SK-N-SH treated with all-trans-retinoic acid at 6 μM for 48 hours (cell line): ENCODE measurements around the gene CADM1.

Experiments used
- ATAC-seq: fragments of 200-7000 bp; cut with Tn5 transposase; 3 replicates; pipeline ENCODE4 v1.9.1; 2020; ENCODE audit warnings: mild to moderate bottlenecking, moderate library complexity
- ARNTL ChIP-seq: fragments of 450-650 bp; formaldehyde crosslinking; IDR thresholded peaks from 2 replicates; pipeline ENCODE4 v1.5.0; 2020; ENCODE audit warnings: low read depth, mild to moderate bottlenecking, moderate library complexity, borderline replicate concordance
- BACH2 ChIP-seq: fragments of 250-450 bp; sonication (Bioruptor Pico); IDR thresholded peaks from 2 replicates; pipeline ENCODE4 v1.9.0; 2021; ENCODE audit warnings: mild to moderate bottlenecking, borderline replicate concordance
- ESRRG ChIP-seq: fragments of 250-450 bp; sonication (Bioruptor Pico); IDR thresholded peaks from 2 replicates; pipeline ENCODE4 v1.6.1; 2021; ENCODE audit warnings: mild to moderate bottlenecking
- GLIS3 ChIP-seq: fragments of 250-450 bp; sonication (Bioruptor Pico); IDR thresholded peaks from 2 replicates; pipeline ENCODE4 v1.5.0; 2020; ENCODE audit warnings: mild to moderate bottlenecking, moderate library complexity
- ISL1 ChIP-seq: fragments of 250-450 bp; sonication (Bioruptor Pico); IDR thresholded peaks from 2 replicates; pipeline ENCODE4 v2.1.2; 2022; ENCODE audit warnings: mild to moderate bottlenecking, moderate library complexity
- OSR1 ChIP-seq: fragments of 250-450 bp; sonication (Bioruptor Pico); IDR thresholded peaks from 2 replicates; pipeline ENCODE4 v1.8.0; 2022; ENCODE audit warnings: moderate library complexity, mild to moderate bottlenecking, inconsistent platforms
- PPARA ChIP-seq: fragments of 250-450 bp; sonication (Bioruptor Pico); IDR thresholded peaks from 2 replicates; pipeline ENCODE4 v1.5.0; 2020; ENCODE audit warnings: mild to moderate bottlenecking, borderline replicate concordance
- RARB ChIP-seq: fragments of 250-450 bp; sonication (Bioruptor Pico); IDR thresholded peaks from 2 replicates; pipeline ENCODE4 v1.8.0; 2021; ENCODE audit warnings: mild to moderate bottlenecking, moderate library complexity
- SNAI2 ChIP-seq: fragments of 250-450 bp; sonication (Bioruptor Pico); IDR thresholded peaks from 2 replicates; pipeline ENCODE4 v1.5.0; 2020; ENCODE audit warnings: mild to moderate bottlenecking, moderate library complexity
- TCF4 ChIP-seq: fragments of 250-450 bp; sonication (Bioruptor Pico); IDR thresholded peaks from 2 replicates; pipeline ENCODE4 v1.8.0; 2021; ENCODE audit warnings: mild to moderate bottlenecking, moderate library complexity, borderline replicate concordance
- TOX ChIP-seq: fragments of 250-450 bp; sonication (Bioruptor Pico); IDR thresholded peaks from 2 replicates; pipeline ENCODE4 v1.8.0; 2021; ENCODE audit warnings: mild to moderate bottlenecking, moderate library complexity, borderline replicate concordance
- ZC3H10 ChIP-seq: fragments of 250-450 bp; sonication (Bioruptor Pico); IDR thresholded peaks from 2 replicates; pipeline ENCODE4 v1.5.1; 2021; ENCODE audit warnings: mild to moderate bottlenecking, moderate library complexity
- ZFP3 ChIP-seq: fragments of 250-450 bp; sonication (Bioruptor Pico); IDR thresholded peaks from 2 replicates; pipeline ENCODE4 v1.5.0; 2020; ENCODE audit warnings: mild to moderate bottlenecking, moderate library complexity
- ZFP30 ChIP-seq: fragments of 450-650 bp; formaldehyde crosslinking; IDR thresholded peaks from 2 replicates; pipeline ENCODE4 v1.5.0; 2022; ENCODE audit warnings: mild to moderate bottlenecking, moderate library complexity
- ZNF565 ChIP-seq: fragments of 450-650 bp; formaldehyde crosslinking; conservative IDR thresholded peaks from 2 replicates; pipeline ENCODE4 v1.5.0; 2020; ENCODE audit warnings: low read depth, mild to moderate bottlenecking, moderate library complexity
- ZNF8 ChIP-seq: fragments of 450-650 bp; formaldehyde crosslinking; IDR thresholded peaks from 2 replicates; pipeline ENCODE4 v1.5.0; 2020; ENCODE audit warnings: mild to moderate bottlenecking, moderate library complexity
- TF ChIP-seq, protein P1 (sequence below): fragments of 250-450 bp; sonication (Bioruptor Pico); IDR thresholded peaks from 2 replicates; pipeline ENCODE4 v1.8.0; 2021; ENCODE audit warnings: low read depth, mild to moderate bottlenecking, moderate library complexity, borderline replicate concordance
- TF ChIP-seq, protein P2 (sequence below): fragments of 250-450 bp; sonication (Bioruptor Pico); IDR thresholded peaks from 2 replicates; pipeline ENCODE4 v1.5.1; 2021; ENCODE audit warnings: mild to moderate bottlenecking, moderate library complexity
- TF ChIP-seq, protein P3 (sequence below): fragments of 250-450 bp; sonication (Bioruptor Pico); IDR thresholded peaks from 2 replicates; pipeline ENCODE4 v1.5.0; 2020; ENCODE audit warnings: mild to moderate bottlenecking, moderate library complexity
- TF ChIP-seq, protein P4 (sequence below): fragments of 250-450 bp; sonication (Bioruptor Pico); IDR thresholded peaks from 2 replicates; pipeline ENCODE4 v1.8.0; 2020; ENCODE audit warnings: mild to moderate bottlenecking, moderate library complexity, borderline replicate concordance
- TF ChIP-seq, protein P5 (sequence below): fragments of 250-450 bp; sonication (Bioruptor Pico); IDR thresholded peaks from 2 replicates; pipeline ENCODE4 v1.5.1; 2020; ENCODE audit warnings: low read depth, mild to moderate bottlenecking, moderate library complexity

Gene CADM1

DNA sequence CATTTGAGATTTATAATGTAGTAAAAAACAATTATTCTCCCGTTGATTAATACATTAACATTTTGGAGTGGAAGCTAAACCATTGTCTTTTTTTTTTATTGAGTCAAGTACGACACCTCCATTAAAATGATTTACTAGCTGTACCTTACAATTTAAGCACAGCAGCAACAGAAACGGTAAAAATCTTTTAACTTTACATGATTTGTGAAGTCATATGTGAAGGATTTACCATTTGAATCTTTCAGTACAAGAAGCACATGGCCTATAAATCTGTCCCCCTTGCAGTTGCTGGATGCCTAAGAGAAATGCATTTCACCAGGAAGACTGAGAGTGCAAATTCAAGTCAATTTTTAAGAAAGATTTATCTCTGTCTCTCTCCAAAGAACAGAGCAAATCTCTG lies 324.6 kb downstream of the CADM1 start:
- TF ChIP-seq, protein P1, sequence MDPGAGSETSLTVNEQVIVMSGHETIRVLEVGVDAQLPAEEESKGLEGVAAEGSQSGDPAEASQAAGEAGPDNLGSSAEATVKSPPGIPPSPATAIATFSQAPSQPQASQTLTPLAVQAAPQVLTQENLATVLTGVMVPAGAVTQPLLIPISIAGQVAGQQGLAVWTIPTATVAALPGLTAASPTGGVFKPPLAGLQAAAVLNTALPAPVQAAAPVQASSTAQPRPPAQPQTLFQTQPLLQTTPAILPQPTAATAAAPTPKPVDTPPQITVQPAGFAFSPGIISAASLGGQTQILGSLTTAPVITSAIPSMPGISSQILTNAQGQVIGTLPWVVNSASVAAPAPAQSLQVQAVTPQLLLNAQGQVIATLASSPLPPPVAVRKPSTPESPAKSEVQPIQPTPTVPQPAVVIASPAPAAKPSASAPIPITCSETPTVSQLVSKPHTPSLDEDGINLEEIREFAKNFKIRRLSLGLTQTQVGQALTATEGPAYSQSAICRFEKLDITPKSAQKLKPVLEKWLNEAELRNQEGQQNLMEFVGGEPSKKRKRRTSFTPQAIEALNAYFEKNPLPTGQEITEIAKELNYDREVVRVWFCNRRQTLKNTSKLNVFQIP (CRISPR knock-in tag) = no peak
- TF ChIP-seq PPARA (no peak), TOX (no peak), SNAI2 (CRISPR knock-in tag) (no peak), BACH2 (CRISPR knock-in tag) (no peak), ARNTL (CRISPR knock-in tag) (no peak), ZFP30 (CRISPR knock-in tag) (no peak), RARB (CRISPR knock-in tag) (no peak), ISL1 (no peak), ZFP3 (CRISPR knock-in tag) (no peak), ZC3H10 (no peak)
- TF ChIP-seq, protein P2, sequence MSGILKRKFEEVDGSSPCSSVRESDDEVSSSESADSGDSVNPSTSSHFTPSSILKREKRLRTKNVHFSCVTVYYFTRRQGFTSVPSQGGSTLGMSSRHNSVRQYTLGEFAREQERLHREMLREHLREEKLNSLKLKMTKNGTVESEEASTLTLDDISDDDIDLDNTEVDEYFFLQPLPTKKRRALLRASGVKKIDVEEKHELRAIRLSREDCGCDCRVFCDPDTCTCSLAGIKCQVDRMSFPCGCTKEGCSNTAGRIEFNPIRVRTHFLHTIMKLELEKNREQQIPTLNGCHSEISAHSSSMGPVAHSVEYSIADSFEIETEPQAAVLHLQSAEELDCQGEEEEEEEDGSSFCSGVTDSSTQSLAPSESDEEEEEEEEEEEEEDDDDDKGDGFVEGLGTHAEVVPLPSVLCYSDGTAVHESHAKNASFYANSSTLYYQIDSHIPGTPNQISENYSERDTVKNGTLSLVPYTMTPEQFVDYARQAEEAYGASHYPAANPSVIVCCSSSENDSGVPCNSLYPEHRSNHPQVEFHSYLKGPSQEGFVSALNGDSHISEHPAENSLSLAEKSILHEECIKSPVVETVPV = no peak
- TF ChIP-seq, protein P3, sequence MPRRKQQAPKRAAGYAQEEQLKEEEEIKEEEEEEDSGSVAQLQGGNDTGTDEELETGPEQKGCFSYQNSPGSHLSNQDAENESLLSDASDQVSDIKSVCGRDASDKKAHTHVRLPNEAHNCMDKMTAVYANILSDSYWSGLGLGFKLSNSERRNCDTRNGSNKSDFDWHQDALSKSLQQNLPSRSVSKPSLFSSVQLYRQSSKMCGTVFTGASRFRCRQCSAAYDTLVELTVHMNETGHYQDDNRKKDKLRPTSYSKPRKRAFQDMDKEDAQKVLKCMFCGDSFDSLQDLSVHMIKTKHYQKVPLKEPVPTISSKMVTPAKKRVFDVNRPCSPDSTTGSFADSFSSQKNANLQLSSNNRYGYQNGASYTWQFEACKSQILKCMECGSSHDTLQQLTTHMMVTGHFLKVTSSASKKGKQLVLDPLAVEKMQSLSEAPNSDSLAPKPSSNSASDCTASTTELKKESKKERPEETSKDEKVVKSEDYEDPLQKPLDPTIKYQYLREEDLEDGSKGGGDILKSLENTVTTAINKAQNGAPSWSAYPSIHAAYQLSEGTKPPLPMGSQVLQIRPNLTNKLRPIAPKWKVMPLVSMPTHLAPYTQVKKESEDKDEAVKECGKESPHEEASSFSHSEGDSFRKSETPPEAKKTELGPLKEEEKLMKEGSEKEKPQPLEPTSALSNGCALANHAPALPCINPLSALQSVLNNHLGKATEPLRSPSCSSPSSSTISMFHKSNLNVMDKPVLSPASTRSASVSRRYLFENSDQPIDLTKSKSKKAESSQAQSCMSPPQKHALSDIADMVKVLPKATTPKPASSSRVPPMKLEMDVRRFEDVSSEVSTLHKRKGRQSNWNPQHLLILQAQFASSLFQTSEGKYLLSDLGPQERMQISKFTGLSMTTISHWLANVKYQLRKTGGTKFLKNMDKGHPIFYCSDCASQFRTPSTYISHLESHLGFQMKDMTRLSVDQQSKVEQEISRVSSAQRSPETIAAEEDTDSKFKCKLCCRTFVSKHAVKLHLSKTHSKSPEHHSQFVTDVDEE (CRISPR knock-in tag) = no peak
- no peak for ATAC-seq

DNA sequence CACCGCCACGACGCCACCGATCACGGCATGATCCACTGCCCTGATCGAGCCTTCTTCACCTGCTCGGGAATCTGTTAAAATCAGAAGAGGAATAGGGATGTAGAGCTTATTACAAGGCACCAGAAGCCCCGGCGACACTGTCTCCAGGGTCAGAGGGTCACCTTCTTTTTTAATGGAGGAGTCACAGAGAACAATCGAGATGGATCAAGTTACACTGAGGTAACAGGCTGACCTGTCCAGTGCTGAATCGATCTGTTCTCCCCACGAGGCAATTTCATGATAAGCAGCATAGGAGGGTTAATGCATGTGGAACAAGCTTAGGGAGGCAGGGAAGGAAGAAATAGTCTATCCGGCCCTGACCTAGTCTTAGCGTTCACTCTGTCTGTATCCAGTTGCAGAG lies 325.5 kb downstream of the CADM1 start:
- ATAC-seq = no peak
- TF ChIP-seq, protein P4, sequence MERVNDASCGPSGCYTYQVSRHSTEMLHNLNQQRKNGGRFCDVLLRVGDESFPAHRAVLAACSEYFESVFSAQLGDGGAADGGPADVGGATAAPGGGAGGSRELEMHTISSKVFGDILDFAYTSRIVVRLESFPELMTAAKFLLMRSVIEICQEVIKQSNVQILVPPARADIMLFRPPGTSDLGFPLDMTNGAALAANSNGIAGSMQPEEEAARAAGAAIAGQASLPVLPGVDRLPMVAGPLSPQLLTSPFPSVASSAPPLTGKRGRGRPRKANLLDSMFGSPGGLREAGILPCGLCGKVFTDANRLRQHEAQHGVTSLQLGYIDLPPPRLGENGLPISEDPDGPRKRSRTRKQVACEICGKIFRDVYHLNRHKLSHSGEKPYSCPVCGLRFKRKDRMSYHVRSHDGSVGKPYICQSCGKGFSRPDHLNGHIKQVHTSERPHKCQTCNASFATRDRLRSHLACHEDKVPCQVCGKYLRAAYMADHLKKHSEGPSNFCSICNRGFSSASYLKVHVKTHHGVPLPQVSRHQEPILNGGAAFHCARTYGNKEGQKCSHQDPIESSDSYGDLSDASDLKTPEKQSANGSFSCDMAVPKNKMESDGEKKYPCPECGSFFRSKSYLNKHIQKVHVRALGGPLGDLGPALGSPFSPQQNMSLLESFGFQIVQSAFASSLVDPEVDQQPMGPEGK (CRISPR knock-in tag) = no peak
- TF ChIP-seq, protein P2 = no peak
- TF ChIP-seq ZNF8 (CRISPR knock-in tag) = no peak
- no peak for TF ChIP-seq OSR1 (CRISPR knock-in tag)
- TF ChIP-seq GLIS3 = no peak
- TF ChIP-seq, protein P5, sequence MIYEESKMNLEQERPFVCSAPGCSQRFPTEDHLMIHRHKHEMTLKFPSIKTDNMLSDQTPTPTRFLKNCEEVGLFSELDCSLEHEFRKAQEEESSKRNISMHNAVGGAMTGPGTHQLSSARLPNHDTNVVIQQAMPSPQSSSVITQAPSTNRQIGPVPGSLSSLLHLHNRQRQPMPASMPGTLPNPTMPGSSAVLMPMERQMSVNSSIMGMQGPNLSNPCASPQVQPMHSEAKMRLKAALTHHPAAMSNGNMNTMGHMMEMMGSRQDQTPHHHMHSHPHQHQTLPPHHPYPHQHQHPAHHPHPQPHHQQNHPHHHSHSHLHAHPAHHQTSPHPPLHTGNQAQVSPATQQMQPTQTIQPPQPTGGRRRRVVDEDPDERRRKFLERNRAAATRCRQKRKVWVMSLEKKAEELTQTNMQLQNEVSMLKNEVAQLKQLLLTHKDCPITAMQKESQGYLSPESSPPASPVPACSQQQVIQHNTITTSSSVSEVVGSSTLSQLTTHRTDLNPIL (CRISPR knock-in tag) = no peak
- TF ChIP-seq TCF4 (CRISPR knock-in tag) = no peak
- no peak for TF ChIP-seq ESRRG (CRISPR knock-in tag)
- no peak for TF ChIP-seq ZNF565 (CRISPR knock-in tag)
- TF ChIP-seq, protein P3 (CRISPR knock-in tag) = no peak
- TF ChIP-seq, all 23 proteins: peak for 0
